H9 (cell line): Measurements from ENCODE around the gene ZRANB1. TPM values are rescaled to one million over a fixed set of nuclear protein-coding genes. Genes with fewer than 3 reads are reported as not detected.

Experiments used
- DNase-seq: peaks from one replicate; pipeline ENCODE4 v3.0.0-alpha.2; 2017
- H2AFZ ChIP-seq: one replicate; pipeline ENCODE4 v1.6.1; 2013; ENCODE audit warnings: mild to moderate bottlenecking, low read length, control low read depth, moderate library complexity
- H2AK5ac ChIP-seq: 2 replicates; pipeline ENCODE4 v1.6.1; 2013; ENCODE audit warnings: low read length, control low read depth, mixed read lengths; ENCODE audit not compliant: insufficient read length
- H2BK120ac ChIP-seq: one replicate; pipeline ENCODE4 v1.6.1; 2013; ENCODE audit warnings: low read depth, mild to moderate bottlenecking, low read length, control low read depth, inconsistent platforms; ENCODE audit not compliant: poor library complexity, severe bottlenecking
- H2BK12ac ChIP-seq: 2 replicates; pipeline ENCODE4 v1.6.1; 2013; ENCODE audit warnings: low read length, control low read depth, mixed read lengths, low read depth; ENCODE audit not compliant: insufficient read length
- H2BK15ac ChIP-seq: 2 replicates; pipeline ENCODE4 v1.6.1; 2013; ENCODE audit warnings: low read depth, low read length, control low read depth
- H2BK20ac ChIP-seq: one replicate; pipeline ENCODE4 v1.6.1; 2013; ENCODE audit warnings: low read depth, mild to moderate bottlenecking, low read length, control low read depth, inconsistent platforms; ENCODE audit not compliant: poor library complexity, severe bottlenecking
- H2BK5ac ChIP-seq: 2 replicates; pipeline ENCODE4 v1.6.1; 2013; ENCODE audit warnings: low read length, control low read depth, mixed read lengths; ENCODE audit not compliant: insufficient read length
- H3K14ac ChIP-seq: 2 replicates; pipeline ENCODE4 v1.6.1; 2013; ENCODE audit warnings: low read length, control low read depth; ENCODE audit not compliant: insufficient read depth
- H3K18ac ChIP-seq: 2 replicates; pipeline ENCODE4 v1.6.1; 2013; ENCODE audit warnings: low read depth, mild to moderate bottlenecking, mixed read lengths, low read length, control low read depth; ENCODE audit not compliant: insufficient read length
- H3K23ac ChIP-seq: 2 replicates; pipeline ENCODE4 v1.6.1; 2013; ENCODE audit warnings: low read length, control low read depth, mixed read lengths, low read depth; ENCODE audit not compliant: insufficient read length
- H3K23me2 ChIP-seq: 2 replicates; pipeline ENCODE4 v1.6.1; 2013; ENCODE audit warnings: low read depth, mild to moderate bottlenecking, mixed read lengths, low read length, control low read depth; ENCODE audit not compliant: insufficient read length, poor library complexity, severe bottlenecking
- H3K27ac ChIP-seq: 2 replicates; pipeline ENCODE4 v1.5.1; 2013; ENCODE audit warnings: low read length, control low read depth, mixed read lengths, low read depth; ENCODE audit not compliant: insufficient read length
- H3K27me3 ChIP-seq: 2 replicates; pipeline ENCODE4 v1.6.1; 2013; ENCODE audit warnings: low read length, control low read depth, inconsistent platforms; ENCODE audit not compliant: insufficient read depth
- H3K4ac ChIP-seq: 2 replicates; pipeline ENCODE4 v1.6.1; 2013; ENCODE audit warnings: low read depth, mild to moderate bottlenecking, control low read depth, inconsistent platforms, low read length, moderate library complexity
- H3K4me1 ChIP-seq: 2 replicates; pipeline ENCODE4 v1.6.1; 2013; ENCODE audit warnings: low read length, control low read depth, inconsistent platforms; ENCODE audit not compliant: insufficient read depth
- H3K4me2 ChIP-seq: 2 replicates; pipeline ENCODE4 v1.6.1; 2013; ENCODE audit warnings: low read length, control low read depth, mixed read lengths; ENCODE audit not compliant: insufficient read length, insufficient read depth
- H3K56ac ChIP-seq: 2 replicates; pipeline ENCODE4 v1.6.1; 2013; ENCODE audit warnings: low read depth, mild to moderate bottlenecking, mixed read lengths, low read length, control low read depth; ENCODE audit not compliant: insufficient read length
- H3K79me1 ChIP-seq: 2 replicates; pipeline ENCODE4 v1.6.1; 2013; ENCODE audit warnings: low read depth, mild to moderate bottlenecking, moderate library complexity, low read length, control low read depth, inconsistent platforms; ENCODE audit not compliant: insufficient read depth, poor library complexity, severe bottlenecking
- H3K79me2 ChIP-seq: 2 replicates; pipeline ENCODE4 v1.6.1; 2013; ENCODE audit warnings: low read length, control low read depth, inconsistent platforms; ENCODE audit not compliant: insufficient read depth
- H3K9ac ChIP-seq: 2 replicates; pipeline ENCODE4 v1.6.1; 2013; ENCODE audit warnings: low read length, control low read depth, mixed read lengths; ENCODE audit not compliant: insufficient read length; ENCODE audit errors: extremely low read depth
- H3K9me3 ChIP-seq: one replicate; pipeline ENCODE4 v1.6.1; 2013; ENCODE audit warnings: low read depth, low read length, inconsistent platforms; ENCODE audit not compliant: control insufficient read depth
- H3T11ph ChIP-seq: one replicate; pipeline ENCODE4 v1.6.1; 2013; ENCODE audit warnings: mild to moderate bottlenecking, low read length, control low read depth, inconsistent platforms
- H4K20me1 ChIP-seq: one replicate; pipeline ENCODE4 v1.6.1; 2013; ENCODE audit not compliant: control insufficient read depth, insufficient read length, insufficient read depth
- H4K5ac ChIP-seq: 2 replicates; pipeline ENCODE4 v1.6.1; 2013; ENCODE audit warnings: low read depth, mild to moderate bottlenecking, mixed read lengths, low read length, control low read depth; ENCODE audit not compliant: insufficient read length
- H4K8ac ChIP-seq: replicated peaks from 2 replicates; pipeline ENCODE4 v1.6.1; 2013; ENCODE audit warnings: low read length, control low read depth, mixed read lengths, low read depth; ENCODE audit not compliant: insufficient read length
- H4K91ac ChIP-seq: 2 replicates; pipeline ENCODE4 v1.6.1; 2013; ENCODE audit warnings: low read depth, mild to moderate bottlenecking, moderate library complexity, mixed read lengths, low read length, control low read depth; ENCODE audit not compliant: insufficient read length
- H3K27ac Mint-ChIP-seq, 3 experiments: 2 replicates in 2 of 3; 3 replicates in 1 of 3; pipeline ENCODE4 v1.8.0; 2020 to 2021; ENCODE audit warnings: mixed read lengths in 3 of 3, mild to moderate bottlenecking in 1 of 3, moderate library complexity in 1 of 3
- H3K27me3 Mint-ChIP-seq: 2 replicates; pipeline ENCODE4 v1.8.0; 2021; ENCODE audit warnings: low read depth, mild to moderate bottlenecking, moderate library complexity, mixed read lengths
- H3K36me3 Mint-ChIP-seq, 3 experiments: 2 replicates in 2 of 3; 3 replicates in 1 of 3; pipeline ENCODE4 v1.8.0; 2020 to 2021; ENCODE audit warnings: low read depth in 3 of 3, mixed read lengths in 3 of 3; ENCODE audit not compliant: insufficient read depth in 1 of 3
- H3K4me1 Mint-ChIP-seq, 2 experiments: 2 replicates each; pipeline ENCODE4 v1.8.0; 2020; ENCODE audit warnings: mixed read lengths in 2 of 2
- H3K4me3 Mint-ChIP-seq, 2 experiments: 2 replicates in 1 of 2; 3 replicates in 1 of 2; pipeline ENCODE4 v1.8.0; 2020 to 2021; ENCODE audit warnings: mild to moderate bottlenecking in 2 of 2, mixed read lengths in 2 of 2, moderate library complexity in 1 of 2
- H3K9me3 Mint-ChIP-seq, 2 experiments: 2 replicates in 1 of 2; 3 replicates in 1 of 2; pipeline ENCODE4 v1.8.0; 2020; ENCODE audit warnings: mild to moderate bottlenecking in 2 of 2, mixed read lengths in 2 of 2, moderate library complexity in 1 of 2
- WGBS: extraction: QIAGEN DNeasy Blood & Tissue Kit; methylation state at CpG from one replicate; pipeline ENCODE4 v1.1.7; 2013; ENCODE audit warnings: missing lambda C conversion rate, low lambda C conversion rate, mixed read lengths; ENCODE audit not compliant: insufficient read length; ENCODE audit errors: extremely low coverage; 5-methylcytosine and 5-hydroxymethylcytosine counted together
- total RNA-seq: library from RNA; stranded (reverse); gene quantifications from 2 replicates; pipeline ENCODE4 v1.2.1, GENCODE V29; 2021
- TF ChIP-seq, protein P1 (sequence below): fragments of 200-600 bp; sonication (generic); conservative IDR thresholded peaks from 3 replicates; pipeline ENCODE4 v1.8.0; 2021; ENCODE audit warnings: antibody characterized with exemption, mild to moderate bottlenecking

ZRANB1 gene
- total RNA-seq, 1 experiment from 2014 or later, result 17.4 TPM

DNA sequence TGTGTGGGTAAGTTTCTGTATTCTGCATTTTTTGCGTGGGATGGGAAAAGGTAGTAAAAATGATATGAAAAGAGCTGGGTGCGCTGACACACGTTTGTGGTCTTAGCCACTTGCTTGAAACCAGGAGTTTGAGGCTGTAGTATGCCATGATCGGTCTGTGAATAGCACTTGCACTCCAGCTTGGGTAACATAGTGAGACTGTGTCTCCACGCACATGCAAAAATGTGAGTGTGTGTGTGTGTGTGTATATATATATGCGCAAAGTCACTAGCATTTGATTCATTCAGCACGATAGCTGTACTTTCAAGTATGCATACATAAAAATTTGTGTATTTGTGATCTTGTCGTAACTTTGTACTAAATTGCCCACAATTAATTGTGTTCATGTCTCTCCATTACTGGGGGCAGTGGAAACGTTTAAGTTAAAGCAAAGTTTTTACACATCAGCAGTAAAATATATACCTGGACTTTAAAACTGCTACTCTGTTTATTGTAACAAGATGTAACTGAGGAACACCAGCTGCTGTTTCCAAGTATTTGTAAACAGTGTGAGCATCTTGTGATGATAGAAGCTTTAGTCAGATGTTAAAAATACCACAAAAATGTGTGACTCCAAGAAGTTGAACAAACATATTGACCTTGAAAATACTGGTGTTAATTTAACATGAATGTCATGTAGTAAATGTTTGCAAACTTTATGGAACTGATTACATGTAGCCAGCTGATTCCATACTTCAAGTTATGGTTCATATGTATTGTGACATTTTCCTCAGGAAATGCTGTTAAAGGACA is 1.6 kb downstream of the ZRANB1 start:
- TF ChIP-seq, protein P1, sequence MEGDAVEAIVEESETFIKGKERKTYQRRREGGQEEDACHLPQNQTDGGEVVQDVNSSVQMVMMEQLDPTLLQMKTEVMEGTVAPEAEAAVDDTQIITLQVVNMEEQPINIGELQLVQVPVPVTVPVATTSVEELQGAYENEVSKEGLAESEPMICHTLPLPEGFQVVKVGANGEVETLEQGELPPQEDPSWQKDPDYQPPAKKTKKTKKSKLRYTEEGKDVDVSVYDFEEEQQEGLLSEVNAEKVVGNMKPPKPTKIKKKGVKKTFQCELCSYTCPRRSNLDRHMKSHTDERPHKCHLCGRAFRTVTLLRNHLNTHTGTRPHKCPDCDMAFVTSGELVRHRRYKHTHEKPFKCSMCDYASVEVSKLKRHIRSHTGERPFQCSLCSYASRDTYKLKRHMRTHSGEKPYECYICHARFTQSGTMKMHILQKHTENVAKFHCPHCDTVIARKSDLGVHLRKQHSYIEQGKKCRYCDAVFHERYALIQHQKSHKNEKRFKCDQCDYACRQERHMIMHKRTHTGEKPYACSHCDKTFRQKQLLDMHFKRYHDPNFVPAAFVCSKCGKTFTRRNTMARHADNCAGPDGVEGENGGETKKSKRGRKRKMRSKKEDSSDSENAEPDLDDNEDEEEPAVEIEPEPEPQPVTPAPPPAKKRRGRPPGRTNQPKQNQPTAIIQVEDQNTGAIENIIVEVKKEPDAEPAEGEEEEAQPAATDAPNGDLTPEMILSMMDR, result no peak
- H3K14ac ChIP-seq, result no peak overlapping the region
- H3K23me2 ChIP-seq, result no peaks in the 10 kb centered on the region
- H4K8ac ChIP-seq, result no peak overlapping the region
- no peak overlapping the region for H3K4ac ChIP-seq
- H3K27me3 Mint-ChIP-seq, result no peaks in the 10 kb centered on the region
- H3K4me1 ChIP-seq, result peaks cover 11% of the 10 kb centered on the region; the same call in 1 of the 2 replicates
- H3K18ac ChIP-seq, result no peak overlapping the region
- H2BK12ac ChIP-seq, result no peak overlapping the region
- H3K27me3 ChIP-seq, result no peaks in the 10 kb centered on the region
- H2BK120ac ChIP-seq, result no peak overlapping the region
- H4K91ac ChIP-seq, result no peak overlapping the region
- no peak overlapping the region for H2BK15ac ChIP-seq
- WGBS, result no CpG with 5 or more reads among the region's 9 CpGs
- no peak overlapping the region for H2AFZ ChIP-seq
- H2AK5ac ChIP-seq, result no peak overlapping the region
- H2BK20ac ChIP-seq, result no peak overlapping the region
- H4K5ac ChIP-seq, result no peak overlapping the region
- no peak overlapping the region for H2BK5ac ChIP-seq
- no peak overlapping the region for H3K56ac ChIP-seq
- H3K27ac Mint-ChIP-seq, result peak overlapping the region; percentile 7 to 79 (median 78); a peak in 6 of 7 replicates
- DNase-seq, result no peak
- H4K20me1 ChIP-seq, result no peaks in the 10 kb centered on the region
- H3K36me3 Mint-ChIP-seq, result peaks cover 4 to 8% (median 5%) of the 10 kb centered on the region in 3 experiments; a peak in 4 of 7 replicates
- no peak overlapping the region for H3K27ac ChIP-seq
- H3K9ac ChIP-seq, result no peak overlapping the region
- H3T11ph ChIP-seq, result no peak overlapping the region
- no peaks in the 10 kb centered on the region for H3K9me3 Mint-ChIP-seq
- H3K4me3 Mint-ChIP-seq, result no peak overlapping the region
- peaks cover 32 to 38% of the 10 kb centered on the region in 2 experiments for H3K4me1 Mint-ChIP-seq
- H3K23ac ChIP-seq, result no peak overlapping the region
- peaks cover 9% of the 10 kb centered on the region for H3K79me1 ChIP-seq
- no peak overlapping the region for H3K4me2 ChIP-seq
- no peaks in the 10 kb centered on the region for H3K9me3 ChIP-seq
- H3K79me2 ChIP-seq, result peaks cover 27% of the 10 kb centered on the region
